GM18873 (cell line): ENCODE measurements around the gene HOATZ.

ENCODE experiments used
- ATAC-seq: cut with Tn5 transposase; IDR thresholded peaks from one replicate; pipeline ENCODE4 v1.9.1; 2021; ENCODE audit warnings: mild to moderate bottlenecking, moderate library complexity, moderate number of reproducible peaks; ENCODE audit not compliant: unreplicated experiment, low FRiP score

HOATZ gene

DNA sequence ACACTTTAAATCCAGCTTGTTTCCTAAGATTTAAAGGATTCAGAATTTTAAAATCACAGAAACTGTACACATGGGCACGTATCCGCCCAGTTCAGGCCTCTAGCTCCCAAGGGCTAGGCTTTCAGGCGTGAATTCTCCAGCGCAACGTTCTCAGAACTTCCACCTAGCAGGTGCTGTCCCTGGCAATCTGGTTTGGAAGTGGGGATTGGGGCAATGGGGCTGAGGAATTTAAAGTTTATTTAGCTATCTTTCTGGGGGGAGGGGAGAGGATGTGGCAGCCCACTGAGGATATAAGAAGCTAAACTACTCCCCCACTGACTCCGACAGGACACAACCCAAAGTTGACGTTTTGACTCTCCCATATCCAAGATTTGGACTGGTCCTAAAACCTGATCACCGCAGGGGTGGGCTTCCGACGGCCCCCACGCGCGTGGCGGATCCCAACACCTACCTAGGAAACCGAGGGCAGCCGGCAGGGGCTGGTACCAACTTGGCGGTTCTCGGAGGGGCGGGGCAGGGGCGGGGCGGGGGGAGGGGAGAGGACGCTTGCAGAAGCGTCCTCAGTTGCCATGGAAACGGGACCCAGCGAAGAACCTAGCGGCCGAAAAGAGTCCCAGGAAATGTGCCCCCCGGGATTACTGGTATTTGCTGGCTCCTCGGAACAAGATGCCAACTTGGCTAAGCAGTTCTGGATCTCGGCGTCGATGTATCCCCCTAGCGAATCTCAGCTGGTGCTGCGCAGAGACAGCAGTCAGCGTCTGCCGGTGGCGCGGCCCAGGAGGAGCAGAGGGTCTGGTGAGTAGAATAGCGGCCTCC, at the start of gene HOATZ:
Gene HOATZ, plus strand, starts transcription at position 563 of the 816 bp plus-strand sequence. Its CDS starts 7 bp downstream, at position 570.
- ATAC-seq = no peak

DNA sequence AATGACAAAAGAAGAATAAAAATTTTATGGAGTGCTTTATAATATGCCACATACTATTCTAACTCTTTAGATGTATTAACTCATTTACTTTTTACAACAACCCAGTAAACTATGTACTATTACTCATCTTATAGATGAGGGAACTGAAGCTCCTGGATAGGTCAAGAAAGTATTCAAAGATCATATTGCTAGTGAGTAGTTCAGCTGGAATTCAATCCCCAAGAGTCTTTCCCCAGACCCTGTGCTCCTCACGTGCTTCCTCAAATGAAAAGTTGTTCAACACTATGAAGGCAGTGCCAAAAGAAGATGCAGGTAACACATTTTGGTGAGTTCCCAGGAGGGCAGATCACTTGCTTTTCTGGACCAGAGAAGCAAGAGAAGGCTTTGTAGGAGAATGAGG, 49.2 kb upstream of the HOATZ start:
- no peak for ATAC-seq

DNA sequence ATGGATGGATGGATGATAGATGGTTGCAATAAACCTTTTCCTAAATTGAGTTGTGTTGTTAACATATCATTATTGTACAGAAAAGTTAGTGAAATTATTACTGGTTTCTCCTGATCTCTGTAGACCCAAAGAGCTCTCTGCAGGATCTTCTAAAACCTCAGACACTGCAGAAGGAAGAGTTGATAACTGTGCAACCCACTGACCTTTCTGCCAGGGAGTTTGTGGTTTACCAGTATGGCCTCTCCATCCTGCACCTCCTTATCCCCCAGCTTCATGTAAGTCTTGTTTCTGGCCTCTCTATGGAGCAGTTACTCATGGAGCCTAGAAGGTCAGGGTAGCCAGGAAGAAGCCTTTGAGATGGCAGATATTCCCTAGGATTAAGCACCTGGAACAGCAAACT, 48.0 kb upstream of the HOATZ start:
- no peak for ATAC-seq

DNA sequence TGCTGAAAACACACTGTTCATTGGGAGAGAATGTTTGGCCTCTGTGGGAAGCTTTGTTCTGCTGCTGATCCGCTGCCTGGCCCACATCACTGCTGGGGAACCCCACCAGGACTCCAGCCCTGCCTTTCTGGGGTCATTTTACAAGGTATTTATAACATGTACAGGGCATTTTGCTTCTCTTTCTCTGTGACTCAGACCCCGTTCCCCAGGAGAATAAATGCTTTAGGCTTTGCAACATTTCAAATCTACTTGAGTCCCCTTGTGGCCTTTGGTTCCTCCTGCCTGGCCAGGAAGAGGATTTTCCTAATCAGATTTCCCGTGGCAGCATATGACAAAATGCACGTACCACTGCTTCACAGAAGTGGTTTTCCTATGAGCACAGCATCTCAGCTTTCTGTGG, 45.4 kb upstream of the HOATZ start:
- ATAC-seq = no peak

DNA sequence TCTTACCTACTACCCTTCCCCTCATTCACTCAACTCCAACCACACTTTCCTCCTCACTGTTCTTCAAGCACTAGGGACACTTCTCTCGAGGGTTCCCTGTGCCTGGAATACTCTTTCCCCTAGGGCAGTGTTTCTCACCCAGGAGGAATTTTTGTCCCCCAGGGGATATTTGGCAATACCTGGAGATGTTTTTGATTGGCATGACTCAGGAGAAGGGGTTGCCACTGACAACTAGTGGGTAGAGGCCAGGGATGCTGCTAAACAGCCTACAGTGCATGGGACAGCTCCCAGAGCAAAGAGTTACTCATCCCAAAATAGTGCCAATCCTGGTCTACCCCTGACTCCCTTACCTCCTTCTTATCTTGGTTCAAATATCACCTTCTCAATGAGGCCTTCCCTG, 42.4 kb upstream of the HOATZ start:
- ATAC-seq = no peak

- no peak for ATAC-seq
Measured at GRCh38 chr11:111474432-111474831, 40.1 kb upstream of the HOATZ start.

DNA sequence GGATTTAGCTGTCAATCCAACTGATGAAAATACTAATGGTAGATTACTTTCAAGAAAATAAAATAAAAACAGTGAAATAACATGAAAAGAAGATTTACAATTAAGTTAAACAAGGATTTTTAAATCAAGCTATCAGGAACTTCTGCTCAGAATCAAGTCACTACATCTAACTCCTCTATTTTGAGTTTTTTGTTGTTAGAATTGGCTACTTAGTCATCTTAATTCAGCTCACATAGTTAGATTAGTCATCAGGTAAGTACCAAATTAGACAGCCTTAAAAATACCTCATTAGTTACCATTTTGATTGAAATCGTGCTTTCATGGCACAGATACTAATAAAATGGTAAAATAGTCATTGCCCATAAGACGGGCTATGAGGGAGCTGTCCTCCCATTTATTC, 38.2 kb upstream of the HOATZ start:
- ATAC-seq = no peak

- no peak for ATAC-seq
Measured at GRCh38 chr11:111476956-111477355, 37.6 kb upstream of the HOATZ start.

DNA sequence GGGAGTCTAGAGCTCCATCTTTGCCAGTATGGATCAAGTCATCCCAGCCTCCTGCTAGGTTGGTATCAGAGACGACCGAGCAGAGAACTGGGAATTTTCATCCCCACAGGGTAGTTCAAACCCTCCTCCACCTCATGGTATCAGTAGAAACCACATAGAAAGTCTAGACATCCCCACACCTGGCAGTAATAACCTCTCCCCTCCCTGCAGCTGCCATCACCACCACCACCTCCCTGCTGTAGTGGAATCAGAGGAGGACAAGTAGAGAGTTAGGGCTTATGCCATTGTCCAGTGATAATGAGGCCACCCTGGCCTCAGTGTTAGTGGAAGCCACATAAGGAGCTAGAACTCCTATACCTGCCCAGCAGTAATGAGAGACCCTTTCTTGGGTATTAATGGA, 36.7 kb upstream of the HOATZ start:
- no peak for ATAC-seq

DNA sequence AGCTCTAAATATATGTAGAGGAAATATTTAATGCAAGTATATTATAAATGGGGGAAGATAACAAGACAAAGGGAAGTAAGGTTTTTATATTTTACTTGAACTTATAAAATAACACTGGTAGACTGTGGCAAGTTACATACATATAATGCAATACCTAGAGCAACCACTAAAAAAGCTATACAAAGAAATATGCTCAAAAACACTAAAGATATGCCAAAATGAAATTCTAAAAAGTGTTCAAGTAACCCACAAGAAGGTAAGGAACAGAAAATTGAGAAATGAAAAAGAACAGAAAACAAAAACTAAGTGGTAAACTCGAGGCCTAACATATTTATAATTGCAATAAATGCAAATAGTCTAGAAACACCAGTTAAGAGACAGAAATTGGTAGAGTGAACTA, 34.9 kb upstream of the HOATZ start:
- no peak for ATAC-seq

GRCh38 chr11:111483431-111483830, 31.1 kb upstream of the HOATZ start:
- no peak for ATAC-seq

GRCh38 chr11:111490496-111490895, 24.1 kb upstream of the HOATZ start:
- no peak for ATAC-seq

DNA sequence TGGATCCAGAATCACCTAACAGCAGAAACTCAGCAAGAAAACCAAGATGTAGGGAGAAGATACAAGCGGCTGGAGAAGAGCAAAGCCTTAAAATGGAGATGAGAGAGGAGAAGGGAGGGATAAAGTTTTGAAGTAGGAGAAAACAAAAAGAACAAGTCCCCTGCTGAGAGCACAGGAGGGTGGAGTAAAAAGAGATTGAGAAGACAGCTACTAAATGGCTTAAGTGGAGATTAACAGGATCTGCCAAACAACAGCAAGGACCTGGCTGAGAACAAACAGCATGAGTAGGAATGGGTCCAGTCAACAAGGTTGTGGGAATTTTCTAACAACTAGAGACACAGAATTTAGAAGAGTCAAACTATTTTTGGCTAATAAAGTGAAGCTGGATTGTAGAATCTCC, 20.5 kb upstream of the HOATZ start:
- no peak for ATAC-seq

DNA sequence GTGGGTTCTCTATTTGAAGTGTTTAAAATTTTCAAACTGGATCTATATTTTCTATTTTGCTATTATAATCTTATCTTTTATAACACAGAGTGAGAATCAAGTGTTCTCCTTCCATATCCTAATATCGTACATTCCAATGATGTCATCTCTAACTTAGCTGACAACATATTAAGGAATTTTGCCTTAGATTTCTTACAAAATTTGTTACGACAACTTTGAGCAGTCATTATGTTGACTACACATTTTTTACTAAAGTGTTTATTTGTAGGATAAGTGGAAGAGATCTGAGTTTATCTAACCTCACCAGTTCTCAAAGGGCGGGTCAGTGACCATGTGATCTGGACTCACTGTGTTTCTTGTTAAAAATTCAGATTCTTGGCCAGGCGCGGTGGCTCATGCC, 15.1 kb upstream of the HOATZ start:
- ATAC-seq = no peak

GRCh38 chr11:111500481-111500880, 14.1 kb upstream of the HOATZ start:
- no peak for ATAC-seq

GRCh38 chr11:111502611-111503010, 12.0 kb upstream of the HOATZ start:
- no peak for ATAC-seq

DNA sequence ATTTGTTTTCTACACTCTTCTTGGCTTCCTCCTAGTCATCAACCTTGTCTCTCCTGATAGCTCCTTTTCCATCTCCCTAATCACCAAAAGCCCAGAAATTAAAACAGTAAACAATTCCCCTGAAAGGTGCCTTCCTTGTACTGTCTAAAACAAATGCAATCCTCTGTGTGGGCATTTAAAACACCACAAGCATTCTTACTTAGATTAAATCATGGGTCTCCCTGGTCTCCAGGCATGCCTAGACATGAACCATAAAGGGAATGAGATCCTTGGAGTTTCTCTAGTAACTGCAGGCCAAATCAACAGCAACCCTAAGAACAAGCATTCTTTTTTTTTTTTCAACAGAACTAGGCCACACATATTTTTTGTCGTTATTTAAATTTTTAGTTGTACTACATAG, 4.3 kb upstream of the HOATZ start:
- no peak for ATAC-seq

DNA sequence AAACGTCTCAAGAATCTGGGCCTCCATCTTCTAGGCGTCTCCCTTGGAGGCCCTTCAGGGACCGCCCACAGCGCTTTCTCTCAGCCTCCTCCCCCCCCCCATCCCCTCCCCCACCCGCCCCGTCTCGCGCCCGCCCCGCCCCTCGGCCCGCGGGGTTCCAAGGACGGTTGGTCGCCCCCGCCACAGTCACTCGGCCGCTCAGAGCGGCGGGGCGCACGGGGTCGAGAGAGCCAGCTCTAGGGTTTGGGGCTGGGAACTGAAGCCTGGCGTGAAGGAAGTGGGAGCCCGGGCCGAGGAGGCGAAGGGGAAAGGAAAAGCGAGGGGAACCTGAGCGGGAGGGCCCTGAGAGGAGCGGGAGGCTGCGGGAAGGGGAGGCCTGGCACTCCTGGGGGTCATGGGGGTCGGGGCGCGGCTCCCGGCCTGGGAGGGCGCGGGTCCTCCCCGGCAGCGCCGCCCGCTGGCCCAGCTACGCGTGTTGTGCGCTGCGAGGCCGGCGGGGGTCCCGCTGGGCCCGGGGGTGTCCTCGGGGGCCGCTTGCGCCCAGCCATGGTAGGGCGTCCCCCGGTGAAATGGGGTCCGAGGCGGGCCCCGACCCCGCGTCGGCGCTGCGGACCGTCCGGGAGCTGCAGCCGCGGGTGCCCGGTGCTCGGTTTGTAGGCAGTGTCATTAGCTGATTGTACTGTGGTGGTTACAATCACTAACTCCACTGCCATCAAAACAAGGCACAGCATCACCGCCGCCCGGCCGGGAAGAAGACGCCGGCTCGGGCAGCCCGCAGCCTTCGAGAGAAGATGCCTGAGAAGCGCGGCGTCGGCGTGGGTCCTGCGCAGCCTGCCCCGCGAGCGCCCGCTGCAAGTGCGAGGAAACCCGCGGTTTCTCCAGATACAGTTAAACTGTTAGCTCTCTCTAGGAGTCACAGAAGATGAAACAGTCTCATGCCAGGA, 2.0 kb upstream of the HOATZ start, which contains the start of gene BTG4:
Gene BTG4, minus strand, starts transcription at position 91 of the 944 bp plus-strand sequence. CDS start 13,610 bp downstream, outside the sequence.
- no peak for ATAC-seq

GRCh38 chr11:111513240-111513605, 1.4 kb upstream of the HOATZ start:
- no peak for ATAC-seq

DNA sequence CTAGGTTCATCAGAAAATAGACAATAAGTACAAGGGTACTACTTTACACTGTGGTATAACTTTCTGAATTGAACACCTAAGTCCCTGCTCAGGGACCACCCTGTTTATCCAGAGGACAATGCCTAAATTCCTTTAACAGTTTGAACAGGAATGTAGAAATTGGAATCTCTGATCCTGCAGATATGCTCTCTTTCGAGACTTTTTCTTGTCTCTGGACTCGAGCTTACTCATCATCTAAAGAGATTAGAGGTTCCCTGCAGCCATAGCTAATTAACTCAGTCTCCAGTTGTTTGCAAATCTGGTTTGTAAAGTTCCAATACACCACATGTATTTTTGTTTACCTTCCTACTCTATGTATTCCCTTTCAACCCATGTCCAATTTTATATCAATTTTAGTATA, 1.0 kb downstream of the HOATZ start:
- no peak for ATAC-seq

DNA sequence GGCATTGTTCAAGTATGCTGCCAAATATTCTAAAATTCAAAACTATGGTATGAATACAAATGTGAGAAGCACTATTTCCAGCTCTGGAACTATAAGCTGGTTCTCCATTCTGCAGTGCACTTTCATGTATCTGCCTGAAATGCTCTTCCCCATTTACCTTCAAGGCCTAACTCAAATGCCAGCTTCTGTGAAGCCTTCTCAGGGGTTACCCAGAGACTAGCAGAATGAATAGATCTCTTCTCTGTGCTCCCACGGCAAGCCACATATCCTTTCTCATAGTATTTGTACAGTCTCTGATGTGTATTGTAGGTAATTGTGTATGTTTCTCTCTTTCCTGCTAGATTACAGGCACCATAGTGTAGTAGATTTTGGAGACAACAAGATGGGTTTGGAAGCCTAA, 4.1 kb downstream of the HOATZ start:
- ATAC-seq = no peak
